Femur (tissue), 1 donor: ENCODE results near the gene MYO7A.

Source experiments
- DNase-seq: peaks from one replicate; pipeline ENCODE4 v3.0.0-alpha.2; 2017

The MYO7A gene

GRCh38 chr11:77112641-77113381 lies 15.2 kb upstream of the MYO7A start:
- no peak for DNase-seq

- DNase-seq, result no peak
These were observed 14.5 kb upstream of the MYO7A start for GRCh38 chr11:77113382-77114088.

- DNase-seq, result no peak
These were observed 14.0 kb upstream of the MYO7A start for GRCh38 chr11:77114089-77114463.

- no peak for DNase-seq
These were observed 12.8 kb upstream of the MYO7A start for GRCh38 chr11:77115181-77115611.

GRCh38 chr11:77115956-77116355 lies 12.1 kb upstream of the MYO7A start:
- DNase-seq, result no peak

- no peak for DNase-seq
These were observed 10.6 kb upstream of the MYO7A start for GRCh38 chr11:77117492-77117891.

GRCh38 chr11:77118086-77118485 lies 10.0 kb upstream of the MYO7A start:
- no peak for DNase-seq

- DNase-seq, result no peak
These were observed 9.1 kb upstream of the MYO7A start for GRCh38 chr11:77118971-77119370.

GRCh38 chr11:77119531-77119936 lies 8.5 kb upstream of the MYO7A start:
- DNase-seq, result no peak

- DNase-seq, result no peak
These were observed 7.5 kb upstream of the MYO7A start for GRCh38 chr11:77120571-77120970.

GRCh38 chr11:77121096-77121640 lies 6.9 kb upstream of the MYO7A start:
- no peak for DNase-seq

- no peak for DNase-seq
These were observed 6.0 kb upstream of the MYO7A start for GRCh38 chr11:77121876-77122575.

- DNase-seq, result no peak
These were observed 5.4 kb upstream of the MYO7A start for GRCh38 chr11:77122576-77123212.

- DNase-seq, result no peak
These were observed 4.5 kb upstream of the MYO7A start for GRCh38 chr11:77123591-77123990.

- no peak for DNase-seq
These were observed 4.0 kb upstream of the MYO7A start for GRCh38 chr11:77124041-77124440.

GRCh38 chr11:77124488-77124887 lies 3.6 kb upstream of the MYO7A start:
- no peak for DNase-seq

- DNase-seq, result no peak
These were observed 2.9 kb upstream of the MYO7A start for GRCh38 chr11:77125191-77125590.

GRCh38 chr11:77125695-77126094 lies 2.4 kb upstream of the MYO7A start:
- no peak for DNase-seq

GRCh38 chr11:77126156-77126775 lies 1.8 kb upstream of the MYO7A start:
- DNase-seq, result no peak

- DNase-seq, result no peak
These were observed 1.2 kb upstream of the MYO7A start for GRCh38 chr11:77126861-77127234.

GRCh38 chr11:77127235-77127911 lies 673 bp upstream of the MYO7A start:
- peak; percentile 77 for DNase-seq
